ENCODE data around the gene CSPG4.

Gene CSPG4

DNA sequence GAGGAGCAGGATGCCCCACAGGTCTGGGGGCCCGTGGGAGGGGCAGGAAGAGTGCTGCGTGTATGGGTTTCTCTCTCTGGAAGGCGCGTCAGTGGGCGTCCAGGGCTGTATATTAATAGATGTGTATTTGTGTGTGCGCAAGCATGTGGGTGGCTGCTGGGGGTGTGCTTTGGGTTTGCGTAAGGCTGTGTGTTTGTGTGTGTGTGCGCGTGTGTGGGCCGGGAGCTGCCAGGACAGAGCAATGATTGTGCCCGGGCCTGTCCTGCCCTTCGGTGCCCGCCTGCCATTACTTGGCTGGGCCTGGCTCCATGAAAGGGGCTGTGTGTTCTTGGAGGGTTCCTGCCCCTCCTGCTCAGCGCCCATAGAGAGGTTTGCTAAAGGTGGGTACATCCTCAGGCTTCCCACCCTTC is 16.3 kb downstream of the CSPG4 start:
- DNase-seq = no peak
- Histone ChIP-seq H3K27me3 (replicated peaks; ENCODE audit: insufficient read depth, low read length) (peaks cover 7% of the 10 kb centered on the region; the same call in 1 of the 2 replicates), H3K27ac (ENCODE audit: low read length) (no peak overlapping the region)

GRCh38 chr15:75695634-75696310 is 16.9 kb downstream of the CSPG4 start:
- H3K4me1 ChIP-seq (ENCODE audit: low read length) = no peaks in the 10 kb centered on the region
- no peaks in the 10 kb centered on the region for H3K79me2 ChIP-seq (ENCODE audit: low read length)
- H3K9me2 ChIP-seq (replicated peaks; ENCODE audit: insufficient read depth, low read length) = no peaks in the 10 kb centered on the region
- no peak overlapping the region for H3K27ac ChIP-seq (ENCODE audit: low read length)
- TF ChIP-seq EZH2phosphoT487 (IDR thresholded peaks at IDR 0.05; ENCODE audit: low read length) = no peak
- TF ChIP-seq, protein P1, sequence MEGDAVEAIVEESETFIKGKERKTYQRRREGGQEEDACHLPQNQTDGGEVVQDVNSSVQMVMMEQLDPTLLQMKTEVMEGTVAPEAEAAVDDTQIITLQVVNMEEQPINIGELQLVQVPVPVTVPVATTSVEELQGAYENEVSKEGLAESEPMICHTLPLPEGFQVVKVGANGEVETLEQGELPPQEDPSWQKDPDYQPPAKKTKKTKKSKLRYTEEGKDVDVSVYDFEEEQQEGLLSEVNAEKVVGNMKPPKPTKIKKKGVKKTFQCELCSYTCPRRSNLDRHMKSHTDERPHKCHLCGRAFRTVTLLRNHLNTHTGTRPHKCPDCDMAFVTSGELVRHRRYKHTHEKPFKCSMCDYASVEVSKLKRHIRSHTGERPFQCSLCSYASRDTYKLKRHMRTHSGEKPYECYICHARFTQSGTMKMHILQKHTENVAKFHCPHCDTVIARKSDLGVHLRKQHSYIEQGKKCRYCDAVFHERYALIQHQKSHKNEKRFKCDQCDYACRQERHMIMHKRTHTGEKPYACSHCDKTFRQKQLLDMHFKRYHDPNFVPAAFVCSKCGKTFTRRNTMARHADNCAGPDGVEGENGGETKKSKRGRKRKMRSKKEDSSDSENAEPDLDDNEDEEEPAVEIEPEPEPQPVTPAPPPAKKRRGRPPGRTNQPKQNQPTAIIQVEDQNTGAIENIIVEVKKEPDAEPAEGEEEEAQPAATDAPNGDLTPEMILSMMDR (IDR thresholded peaks at IDR 0.05; ENCODE audit: low read length) = no peak
- TF ChIP-seq EZH2 (optimal IDR thresholded peaks at IDR 0.05; ENCODE audit: low read depth, low read length) = no peak
- no peaks in the 10 kb centered on the region for H3K36me3 ChIP-seq (replicated peaks; ENCODE audit: insufficient read depth, low read length)
- no peaks in the 10 kb centered on the region for H3K9me3 ChIP-seq (replicated peaks; ENCODE audit: insufficient read depth, low read length)
- no peaks in the 10 kb centered on the region for H3F3A ChIP-seq (ENCODE audit: insufficient read depth, low read length)
- no peak overlapping the region for H3K4me3 ChIP-seq (ENCODE audit: low read length)
- H3K9ac ChIP-seq (ENCODE audit: low read length) = no peak overlapping the region
- H3K4me2 ChIP-seq (ENCODE audit: low read depth, low read length) = no peak overlapping the region
- no peaks in the 10 kb centered on the region for H4K20me1 ChIP-seq (ENCODE audit: insufficient read depth, low read length)
- no peak for DNase-seq
- H3K27me3 ChIP-seq (replicated peaks; ENCODE audit: insufficient read depth, low read length) = peaks cover 9% of the 10 kb centered on the region; the same call in 1 of the 2 replicates
- no peak overlapping the region for H2AFZ ChIP-seq (ENCODE audit: low read length)

More for the DNA sequence above, 16.3 kb downstream of the CSPG4 start:
- no peaks in the 10 kb centered on the region for H3K9me2 ChIP-seq (replicated peaks; ENCODE audit: insufficient read depth, low read length)
- H3K36me3 ChIP-seq (replicated peaks; ENCODE audit: insufficient read depth, low read length) = no peaks in the 10 kb centered on the region
- H2AFZ ChIP-seq (ENCODE audit: low read length) = no peak overlapping the region
- H3F3A ChIP-seq (ENCODE audit: insufficient read depth, low read length) = no peaks in the 10 kb centered on the region
- H3K9ac ChIP-seq (ENCODE audit: low read length) = no peak overlapping the region
- H3K79me2 ChIP-seq (ENCODE audit: low read length) = no peaks in the 10 kb centered on the region
- TF ChIP-seq EZH2phosphoT487 (IDR thresholded peaks at IDR 0.05; ENCODE audit: low read length) = no peak
- TF ChIP-seq, protein P1 (IDR thresholded peaks at IDR 0.05; ENCODE audit: low read length) = no peak
- no peak for TF ChIP-seq EZH2 (optimal IDR thresholded peaks at IDR 0.05; ENCODE audit: low read depth, low read length)
- no peaks in the 10 kb centered on the region for H3K9me3 ChIP-seq (replicated peaks; ENCODE audit: insufficient read depth, low read length)
- no peak overlapping the region for H3K4me3 ChIP-seq (ENCODE audit: low read length)
- H3K4me1 ChIP-seq (ENCODE audit: low read length) = no peaks in the 10 kb centered on the region
- no peak overlapping the region for H3K4me2 ChIP-seq (ENCODE audit: low read depth, low read length)
- H4K20me1 ChIP-seq (ENCODE audit: insufficient read depth, low read length) = no peaks in the 10 kb centered on the region

- Histone ChIP-seq H3F3A (ENCODE audit: insufficient read depth, low read length) (no peaks in the 10 kb centered on the region), H3K4me1 (ENCODE audit: low read length) (no peaks in the 10 kb centered on the region), H4K20me1 (ENCODE audit: insufficient read depth, low read length) (no peaks in the 10 kb centered on the region), H3K27ac (ENCODE audit: low read length) (no peak overlapping the region), H3K4me2 (ENCODE audit: low read depth, low read length) (no peak overlapping the region), H3K9ac (ENCODE audit: low read length) (no peak overlapping the region), H3K9me3 (replicated peaks; ENCODE audit: insufficient read depth, low read length) (no peaks in the 10 kb centered on the region), H3K36me3 (replicated peaks; ENCODE audit: insufficient read depth, low read length) (no peaks in the 10 kb centered on the region), H3K4me3 (ENCODE audit: low read length) (no peak overlapping the region), H2AFZ (ENCODE audit: low read length) (no peak overlapping the region), H3K79me2 (ENCODE audit: low read length) (no peaks in the 10 kb centered on the region), H3K27me3 (replicated peaks; ENCODE audit: insufficient read depth, low read length) (peaks cover 9% of the 10 kb centered on the region; the same call in 1 of the 2 replicates), H3K9me2 (replicated peaks; ENCODE audit: insufficient read depth, low read length) (no peaks in the 10 kb centered on the region)
- no peak for TF ChIP-seq EZH2 (optimal IDR thresholded peaks at IDR 0.05; ENCODE audit: low read depth, low read length)
- TF ChIP-seq, protein P1 (IDR thresholded peaks at IDR 0.05; ENCODE audit: low read length) = no peak
- TF ChIP-seq EZH2phosphoT487 (IDR thresholded peaks at IDR 0.05; ENCODE audit: low read length) = no peak
- no peak for DNase-seq
Observed at GRCh38 chr15:75695220-75695619, 17.4 kb downstream of the CSPG4 start.

All from MM.1S (cell line).